HS-27A (cell line): ENCODE results near the gene MGRN1.

Source experiments
- DNase-seq: peaks from one replicate; pipeline ENCODE4 v3.0.0-alpha.2; 2012; ENCODE audit warnings: low read depth, missing footprints

Gene MGRN1

DNA sequence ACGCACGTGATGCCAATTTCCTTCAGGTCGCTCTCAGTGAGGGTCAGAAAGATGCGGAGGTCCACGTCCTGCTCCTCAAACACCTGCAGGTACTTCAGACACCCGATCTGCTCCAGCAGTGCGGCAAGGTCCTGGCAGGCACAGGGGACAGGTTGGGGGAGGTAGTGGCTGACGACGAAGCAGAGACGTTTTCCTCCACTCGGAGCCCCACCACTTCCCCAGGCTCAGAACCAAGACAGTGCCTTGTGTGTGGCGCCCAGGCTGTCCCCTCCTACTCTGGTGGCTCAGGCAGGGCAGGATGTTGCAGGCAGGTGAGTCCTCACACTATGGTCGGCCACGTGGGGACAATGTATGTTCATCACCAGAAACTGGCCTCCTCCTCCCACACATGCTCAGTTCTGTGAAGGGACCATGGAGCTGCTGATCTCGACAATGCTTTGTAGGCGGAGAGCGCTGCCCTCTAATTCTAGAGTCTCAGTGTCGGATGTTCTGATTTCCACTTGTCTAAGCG, 74.5 kb downstream of the MGRN1 start:
- no peak for DNase-seq

DNA sequence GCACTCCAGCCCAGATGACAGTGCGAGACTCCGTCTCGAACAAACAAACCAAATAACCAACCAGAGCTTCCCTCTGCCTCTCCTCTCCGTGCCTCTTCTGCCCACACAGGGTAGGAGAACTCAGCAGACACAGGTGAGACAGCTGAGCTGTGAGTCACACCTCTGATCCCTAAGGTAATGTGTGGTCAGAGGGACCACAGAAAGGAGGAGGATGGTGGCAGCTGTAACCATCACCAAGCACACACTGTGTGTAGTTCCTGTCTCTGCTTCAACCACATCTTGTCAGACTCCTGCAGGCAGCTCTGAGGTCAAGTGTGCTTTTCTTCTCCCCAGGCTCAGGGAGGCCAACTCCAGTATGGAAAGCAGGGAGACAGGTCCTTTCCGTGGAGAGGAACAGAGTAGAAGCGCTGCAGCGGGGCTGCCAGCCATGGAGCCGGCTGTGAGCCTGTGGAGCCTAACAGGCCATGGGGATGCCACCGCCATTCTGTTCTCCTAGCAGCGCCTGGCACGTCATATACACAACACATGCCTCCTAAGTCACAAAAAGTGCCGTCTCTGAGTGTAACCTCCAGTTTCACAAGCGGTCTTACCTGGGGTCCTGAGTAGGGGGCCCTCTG, 75.9 kb downstream of the MGRN1 start:
- DNase-seq: no peak

DNA sequence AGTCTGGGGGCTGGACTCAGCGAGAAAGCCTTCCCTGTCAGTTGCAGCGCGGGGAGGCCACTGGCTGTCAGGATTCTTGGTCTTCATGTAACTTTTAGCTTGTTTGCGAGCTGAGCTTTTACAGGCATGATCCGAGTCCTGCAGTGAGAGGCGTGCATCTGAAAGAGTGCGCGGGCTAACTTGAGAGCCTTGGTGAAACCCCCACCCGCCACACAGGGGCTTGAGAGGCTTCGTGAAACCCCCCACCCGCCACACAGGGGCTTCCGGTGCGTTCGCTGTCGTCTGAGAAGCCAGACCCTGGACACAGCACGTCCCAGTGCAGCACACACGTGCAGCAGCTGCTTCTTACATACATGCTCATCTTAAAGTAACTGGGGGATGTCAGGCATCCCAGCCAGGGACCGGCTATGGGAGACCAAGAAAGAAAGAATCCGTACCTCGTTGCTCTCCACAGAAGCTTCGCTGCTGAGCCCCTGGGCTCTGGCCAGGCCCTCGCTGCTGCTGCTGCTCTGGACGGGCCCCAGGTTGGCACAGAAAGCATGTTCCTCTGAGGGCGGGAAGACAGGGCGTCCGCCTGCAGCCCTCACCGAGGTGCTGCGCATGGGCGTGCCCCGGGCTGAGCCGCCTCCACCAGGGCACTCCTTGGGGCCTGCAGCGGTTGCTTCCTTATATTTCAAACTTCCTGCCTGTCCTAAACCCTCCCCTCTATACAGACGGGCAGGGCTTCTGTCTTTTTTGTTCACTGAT, 76.5 kb downstream of the MGRN1 start:
- DNase-seq: no peak

DNA sequence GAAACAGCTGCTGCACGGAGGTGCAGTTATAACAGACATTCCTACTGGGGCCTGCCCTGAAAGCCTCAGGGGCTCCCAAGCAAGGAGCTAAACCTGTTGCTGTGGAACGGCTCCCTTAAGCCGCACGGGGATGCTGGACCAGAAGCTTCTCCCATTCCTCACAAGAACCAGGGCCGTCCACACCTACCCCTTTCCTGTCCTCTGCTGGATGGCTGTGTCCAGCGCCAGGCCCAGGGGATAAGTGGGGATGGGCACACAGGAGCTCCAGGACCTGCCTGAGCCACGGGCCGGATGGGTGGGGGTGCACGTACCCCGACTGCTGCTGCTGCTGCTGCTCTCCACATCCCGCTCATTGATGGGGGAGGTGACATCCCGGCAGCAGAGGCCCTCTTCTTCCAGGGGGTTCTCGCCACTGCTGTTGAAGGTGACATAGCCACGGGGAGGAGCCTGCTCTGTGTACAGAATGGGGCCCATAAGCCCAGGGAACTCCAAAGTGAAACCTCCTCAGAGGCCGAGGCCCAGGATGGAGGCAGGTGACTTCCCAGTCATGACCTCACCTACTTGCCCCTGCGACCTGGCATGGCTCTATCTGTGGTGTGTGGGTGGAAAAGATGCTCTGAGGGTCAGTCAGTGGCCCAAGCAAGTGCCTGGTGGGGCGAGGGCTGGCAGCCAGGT, 77.3 kb downstream of the MGRN1 start:
- no peak for DNase-seq

- DNase-seq: no peak
Observed at GRCh38 chr16:4702466-4702808, 77.8 kb downstream of the MGRN1 start.

GRCh38 chr16:4703906-4704305, 79.3 kb downstream of the MGRN1 start:
- no peak for DNase-seq

- no peak for DNase-seq
Observed at GRCh38 chr16:4704491-4704890, 79.9 kb downstream of the MGRN1 start.

- no peak for DNase-seq
Observed at GRCh38 chr16:4704913-4705312, 80.3 kb downstream of the MGRN1 start.

DNA sequence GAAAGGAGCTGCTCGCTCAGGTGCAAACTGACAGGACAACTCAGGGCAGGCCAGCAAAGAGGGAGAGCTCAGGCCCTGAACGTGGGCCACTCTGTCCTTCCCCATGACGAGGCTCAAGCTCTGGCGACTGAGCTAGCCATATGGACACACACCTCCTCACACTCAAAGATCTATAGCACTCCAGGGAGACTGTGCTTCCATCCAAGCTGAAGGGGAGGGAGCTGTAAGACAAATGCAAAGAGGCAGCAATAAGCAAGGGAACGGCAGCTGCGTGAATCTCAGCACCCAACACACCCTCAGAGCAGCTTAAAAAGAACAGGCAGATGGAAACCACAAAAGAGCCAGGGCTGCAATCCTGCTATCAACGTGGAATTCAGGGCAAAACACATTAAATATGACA, 82.2 kb downstream of the MGRN1 start:
- DNase-seq: no peak

- no peak for DNase-seq
Observed at GRCh38 chr16:4709481-4709880, 84.9 kb downstream of the MGRN1 start.

DNA sequence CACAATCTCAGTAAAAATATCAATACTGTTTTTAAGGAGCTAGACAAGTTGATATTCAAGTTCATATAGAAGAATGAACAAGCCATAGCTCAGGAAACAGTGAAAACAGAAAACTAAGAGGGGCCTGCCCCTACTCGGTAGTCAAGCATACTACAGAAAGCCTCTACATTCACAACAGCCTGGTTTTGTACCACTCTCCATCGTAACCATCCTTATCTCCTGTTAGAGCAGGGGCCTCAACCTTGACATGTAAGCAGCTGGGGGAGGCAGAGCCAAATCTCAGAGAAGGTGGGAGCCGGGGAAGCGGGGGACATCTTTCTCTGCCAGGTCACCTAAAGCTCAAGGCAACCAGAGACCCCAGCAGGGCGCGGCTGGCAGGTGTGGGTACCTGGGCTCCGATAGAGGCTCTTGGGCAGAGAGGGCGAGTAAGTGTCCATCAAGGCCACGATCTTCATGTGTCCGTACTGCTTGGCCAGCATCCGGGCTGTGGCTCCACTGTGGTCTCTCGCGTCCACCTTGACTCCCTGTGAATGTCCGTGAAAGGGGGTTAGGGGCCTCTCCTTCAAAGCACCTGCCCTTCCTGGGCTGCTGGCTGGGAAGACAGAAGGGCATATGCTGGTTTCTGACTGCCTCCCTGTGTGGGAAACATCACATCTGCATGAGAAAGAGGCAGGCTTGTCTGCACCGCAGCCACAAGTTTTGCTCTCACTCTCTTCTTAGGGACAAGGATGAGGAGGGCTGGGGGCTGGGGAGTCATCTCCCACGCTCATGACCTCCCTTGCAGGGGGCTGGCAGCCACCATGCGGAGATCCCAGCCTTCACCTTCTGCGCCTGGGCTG, 89.3 kb downstream of the MGRN1 start:
- DNase-seq: no peak

GRCh38 chr16:4714996-4715395, 90.4 kb downstream of the MGRN1 start:
- no peak for DNase-seq

GRCh38 chr16:4718466-4718865, 93.8 kb downstream of the MGRN1 start:
- DNase-seq: no peak

DNA sequence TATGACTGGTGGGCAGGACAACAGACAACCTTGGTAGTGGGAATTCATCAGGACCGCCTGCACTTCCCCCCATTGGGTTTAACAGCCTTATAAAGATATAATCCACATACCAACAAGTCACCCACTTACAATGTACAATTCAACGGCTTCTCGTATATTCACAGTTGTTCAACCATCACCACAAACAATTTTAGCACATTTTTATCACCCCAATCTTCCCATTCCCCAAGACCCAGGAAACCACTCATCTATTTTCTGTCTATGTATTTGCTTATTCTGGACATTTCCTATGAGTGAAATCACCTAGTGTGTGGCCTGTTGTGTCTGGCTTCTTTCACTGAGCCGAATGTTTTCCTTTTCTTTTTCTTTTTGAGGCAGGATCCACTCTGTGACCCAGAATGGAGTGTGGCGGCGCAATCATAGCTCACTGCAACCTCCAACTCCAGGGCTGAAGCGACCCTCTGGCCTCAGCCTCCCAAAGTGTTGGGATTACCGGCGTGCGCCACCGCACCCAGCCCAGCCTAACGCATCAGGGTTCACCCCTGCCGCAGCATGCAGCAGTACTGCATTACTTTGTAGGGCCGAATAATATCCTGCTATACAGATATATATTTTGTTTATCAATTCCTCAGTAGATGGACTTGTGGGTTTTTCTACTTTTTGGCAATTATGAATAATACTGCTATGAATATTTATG, 98.6 kb downstream of the MGRN1 start:
- DNase-seq: no peak

DNA sequence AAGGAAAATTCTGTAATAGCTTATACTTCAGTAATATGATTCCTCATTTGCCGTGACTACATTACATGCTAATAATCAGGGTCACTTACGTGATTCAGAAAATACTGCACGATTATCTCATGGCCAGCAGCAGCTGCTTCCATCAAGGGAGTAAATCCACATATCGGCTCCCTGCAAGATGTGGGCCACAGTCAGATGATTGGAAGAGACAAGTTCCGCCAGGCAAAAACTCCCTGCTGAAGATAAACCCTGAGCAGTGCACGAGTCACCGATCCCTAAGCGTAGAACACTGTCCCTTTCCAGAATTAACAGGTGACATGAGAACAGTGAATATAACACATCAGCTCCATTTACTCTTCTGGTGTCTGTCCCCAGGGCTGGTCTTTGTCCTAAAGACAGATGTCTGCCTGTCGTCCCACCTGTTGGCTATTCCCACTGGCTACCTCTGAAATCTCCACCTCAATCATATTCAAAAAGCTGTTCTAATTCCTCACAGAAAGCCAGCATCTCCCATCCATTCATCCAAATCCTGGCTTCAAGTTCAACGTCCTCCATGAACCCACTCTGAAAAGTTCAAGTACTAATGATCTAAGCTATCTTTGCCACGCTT, 100.1 kb downstream of the MGRN1 start:
- no peak for DNase-seq

DNA sequence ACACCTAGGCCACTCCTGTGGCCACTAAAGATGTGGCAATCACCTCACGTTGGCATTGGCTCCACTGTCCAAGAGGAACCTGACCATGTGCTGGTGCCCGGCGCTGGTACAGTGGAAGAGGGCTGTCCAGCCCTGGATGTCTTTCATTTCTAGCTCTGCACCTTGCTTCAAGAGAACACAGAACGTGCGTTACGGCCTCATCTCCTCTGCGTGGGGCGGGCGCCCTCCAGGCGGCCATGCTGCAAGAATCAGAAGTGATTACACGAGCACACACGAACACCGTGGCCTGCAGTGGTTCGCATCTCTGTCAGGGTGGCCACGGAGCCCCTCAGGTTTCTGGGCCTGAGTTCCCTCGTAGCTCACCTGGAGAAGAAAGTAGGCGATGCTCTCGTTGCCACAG, 102.0 kb downstream of the MGRN1 start:
- DNase-seq: no peak

DNA sequence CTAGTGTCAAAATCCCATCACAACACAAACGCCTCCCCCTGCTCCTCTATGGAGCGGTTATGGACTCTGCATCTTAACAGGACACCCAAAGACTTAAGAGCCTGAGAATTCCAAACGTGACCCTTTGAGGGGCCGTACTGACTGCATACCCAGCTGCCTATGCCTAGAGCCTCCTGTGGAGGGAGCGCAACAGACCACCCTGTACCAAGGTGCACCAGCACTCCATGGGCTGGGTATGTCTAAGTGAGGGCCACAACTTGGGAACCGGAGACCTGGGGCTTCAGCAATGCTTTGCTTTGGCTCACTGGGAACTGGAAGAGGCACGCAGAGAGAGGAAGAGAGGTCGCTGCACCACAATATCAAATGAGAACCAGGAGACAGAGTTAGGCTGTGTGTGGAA, 104.0 kb downstream of the MGRN1 start:
- no peak for DNase-seq

- no peak for DNase-seq
Observed at GRCh38 chr16:4729876-4730275, 105.2 kb downstream of the MGRN1 start.

GRCh38 chr16:4733211-4733742, 108.7 kb downstream of the MGRN1 start:
- DNase-seq: no peak

DNA sequence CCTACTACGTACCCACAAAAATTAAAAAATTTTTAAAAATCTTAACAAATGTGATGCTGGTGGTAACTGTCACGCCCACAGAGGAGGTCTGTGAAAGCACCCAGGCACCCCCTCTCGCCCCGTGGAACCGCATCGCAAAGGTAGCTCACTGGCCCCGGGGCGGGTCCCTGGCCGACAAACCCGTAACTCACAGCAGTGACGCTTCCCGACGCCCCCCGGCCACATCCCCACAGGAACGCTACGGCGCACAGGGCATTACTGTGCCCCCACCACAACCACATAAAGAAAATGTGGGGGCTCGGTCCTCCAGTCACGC, 109.1 kb downstream of the MGRN1 start:
- DNase-seq: no peak

GRCh38 chr16:4734063-4734729, 109.6 kb downstream of the MGRN1 start, which contains the start of the genes ANKS3 and DNAAF8:
TSS of gene ANKS3 (minus strand) at chr16:4734271. CDS start at chr16:4730149, 4,122 bp downstream.
TSS of gene DNAAF8 (plus strand) at chr16:4734537. CDS start at chr16:4736515, 1,978 bp downstream.
- peak; percentile 84 for DNase-seq
